Progenitor cell of endocrine pancreas (in vitro differentiated cells): ENCODE data around the gene KLHL13. TPM values are rescaled to one million over a fixed set of nuclear protein-coding genes. Genes with fewer than 3 reads are reported as not detected.

Source experiments
- DNase-seq: peaks from one replicate; pipeline ENCODE4 v3.0.0; 2021; ENCODE audit warnings: low spot score; ENCODE audit not compliant: unreplicated experiment
- H3K27ac Mint-ChIP-seq: 2 replicates; pipeline ENCODE4 v1.8.0; 2021; ENCODE audit warnings: mild to moderate bottlenecking, moderate library complexity, mixed read lengths
- H3K27me3 Mint-ChIP-seq: 2 replicates; pipeline ENCODE4 v1.8.0; 2021; ENCODE audit warnings: mixed read lengths
- H3K36me3 Mint-ChIP-seq: 2 replicates; pipeline ENCODE4 v1.8.0; 2022; ENCODE audit warnings: mixed read lengths; ENCODE audit not compliant: insufficient read depth
- H3K4me1 Mint-ChIP-seq: 2 replicates; pipeline ENCODE4 v1.8.0; 2021; ENCODE audit warnings: low read depth, mixed read lengths
- H3K4me3 Mint-ChIP-seq: 2 replicates; pipeline ENCODE4 v1.8.0; 2021; ENCODE audit warnings: low read depth, mild to moderate bottlenecking, moderate library complexity, mixed read lengths
- H3K9me3 Mint-ChIP-seq: 2 replicates; pipeline ENCODE4 v1.8.0; 2021; ENCODE audit warnings: low read depth, mixed read lengths
- CTCF ChIP-seq: fragments of 200-600 bp; sonication (generic); IDR thresholded peaks from one replicate; pipeline ENCODE4 v1.5.0; 2021; ENCODE audit warnings: antibody characterized with exemption, mild to moderate bottlenecking; ENCODE audit not compliant: unreplicated experiment
- total RNA-seq: library from RNA; stranded (reverse); gene quantifications from 2 replicates; pipeline ENCODE4 v1.2.1, GENCODE V29; 2021

KLHL13 gene
- total RNA-seq, 1 donor from 2014 or later: 5.6 TPM

GRCh38 chrX:118109065-118109464 lies 7.5 kb downstream of the KLHL13 start:
- no peak for TF ChIP-seq CTCF
- DNase-seq: no peak
- no peaks in the 10 kb centered on the region for H3K27me3 Mint-ChIP-seq
- H3K9me3 Mint-ChIP-seq: peaks cover 23% of the 10 kb centered on the region
- H3K4me1 Mint-ChIP-seq: no peaks in the 10 kb centered on the region
- H3K36me3 Mint-ChIP-seq: peaks cover 3% of the 10 kb centered on the region
- no peak overlapping the region for H3K4me3 Mint-ChIP-seq
- no peak overlapping the region for H3K27ac Mint-ChIP-seq

- H3K9me3 Mint-ChIP-seq: peaks cover 19% of the 10 kb centered on the region
- no peaks in the 10 kb centered on the region for H3K27me3 Mint-ChIP-seq
- H3K36me3 Mint-ChIP-seq: peaks cover 3% of the 10 kb centered on the region
- H3K4me1 Mint-ChIP-seq: no peaks in the 10 kb centered on the region
- TF ChIP-seq CTCF: no peak
- DNase-seq: no peak
- H3K27ac Mint-ChIP-seq: no peak overlapping the region
- H3K4me3 Mint-ChIP-seq: no peak overlapping the region
These were observed 8.3 kb downstream of the KLHL13 start for GRCh38 chrX:118108304-118108703.

GRCh38 chrX:118100091-118100490 lies 16.5 kb downstream of the KLHL13 start:
- no peak for TF ChIP-seq CTCF
- Mint-ChIP-seq H3K4me1 (no peaks in the 10 kb centered on the region), H3K36me3 (no peaks in the 10 kb centered on the region), H3K4me3 (no peak overlapping the region), H3K27me3 (no peaks in the 10 kb centered on the region), H3K27ac (no peak overlapping the region), H3K9me3 (peaks cover 13% of the 10 kb centered on the region)
- no peak for DNase-seq

GRCh38 chrX:118088084-118088483 lies 28.5 kb downstream of the KLHL13 start:
- Mint-ChIP-seq H3K4me1 (no peaks in the 10 kb centered on the region), H3K27me3 (no peaks in the 10 kb centered on the region), H3K9me3 (peaks cover 25% of the 10 kb centered on the region), H3K36me3 (peaks cover 2% of the 10 kb centered on the region), H3K27ac (no peak overlapping the region), H3K4me3 (no peak overlapping the region)
- DNase-seq: no peak
- no peak for TF ChIP-seq CTCF

GRCh38 chrX:118074196-118074595 lies 42.4 kb downstream of the KLHL13 start:
- peaks cover 17% of the 10 kb centered on the region for H3K9me3 Mint-ChIP-seq
- H3K36me3 Mint-ChIP-seq: peaks cover 2% of the 10 kb centered on the region
- no peaks in the 10 kb centered on the region for H3K27me3 Mint-ChIP-seq
- DNase-seq: no peak
- TF ChIP-seq CTCF: no peak
- H3K4me1 Mint-ChIP-seq: no peaks in the 10 kb centered on the region
- no peak overlapping the region for H3K4me3 Mint-ChIP-seq
- no peak overlapping the region for H3K27ac Mint-ChIP-seq
